Choroid plexus epithelial cell (primary cell): ENCODE data around the gene ZNF341.

ENCODE experiments used
- DNase-seq: peaks from one replicate; pipeline ENCODE4 v3.0.0-alpha.2; 2010; ENCODE audit warnings: low read depth
- H3K4me3 ChIP-seq: 2 replicates; pipeline ENCODE4 v1.5.1; 2011; ENCODE audit warnings: low read depth, mild to moderate bottlenecking, control low read depth, low read length, moderate library complexity
- TF ChIP-seq, protein P1 (sequence below): conservative IDR thresholded peaks from 2 replicates; pipeline ENCODE4 v1.5.1; 2011; ENCODE audit warnings: low read depth, mild to moderate bottlenecking, control low read depth, inconsistent platforms, low read length, moderate library complexity

Gene ZNF341

DNA sequence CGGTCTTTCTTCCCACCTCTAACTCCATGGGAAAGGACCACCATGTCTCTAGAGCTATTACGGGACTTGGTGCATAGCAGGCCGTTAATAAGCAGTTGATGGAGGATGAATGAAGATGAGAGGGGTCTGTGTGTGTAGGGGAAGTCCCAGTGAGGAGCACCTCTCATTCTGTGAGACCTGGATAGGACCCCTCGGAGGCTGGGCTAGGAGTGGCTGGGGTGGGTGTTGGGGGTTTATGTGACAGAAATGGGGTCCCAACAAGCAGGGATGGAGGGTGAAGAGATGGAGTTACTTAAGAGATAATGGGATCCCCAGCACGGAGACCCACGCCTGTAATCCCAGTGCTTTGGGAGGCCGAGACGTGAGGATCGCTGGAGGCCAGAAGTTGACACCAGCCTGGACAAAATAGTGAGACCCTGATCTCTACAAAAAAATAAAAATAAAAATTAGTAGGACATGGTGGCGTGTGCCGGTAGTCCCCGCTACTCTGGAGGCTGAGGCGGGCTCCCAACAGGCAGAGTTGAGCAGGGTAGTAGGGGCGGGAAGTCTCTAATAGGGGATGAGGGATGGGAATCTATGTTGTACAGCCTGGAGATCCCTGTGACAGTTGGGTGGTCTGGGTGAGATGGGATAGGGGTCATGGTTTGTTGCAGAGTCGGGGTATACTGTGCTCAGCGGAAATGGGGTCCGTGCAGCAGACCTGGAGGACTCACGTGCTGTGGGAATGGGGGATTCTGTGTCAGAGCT is 677 bp upstream of the ZNF341 start:
- TF ChIP-seq, protein P1, sequence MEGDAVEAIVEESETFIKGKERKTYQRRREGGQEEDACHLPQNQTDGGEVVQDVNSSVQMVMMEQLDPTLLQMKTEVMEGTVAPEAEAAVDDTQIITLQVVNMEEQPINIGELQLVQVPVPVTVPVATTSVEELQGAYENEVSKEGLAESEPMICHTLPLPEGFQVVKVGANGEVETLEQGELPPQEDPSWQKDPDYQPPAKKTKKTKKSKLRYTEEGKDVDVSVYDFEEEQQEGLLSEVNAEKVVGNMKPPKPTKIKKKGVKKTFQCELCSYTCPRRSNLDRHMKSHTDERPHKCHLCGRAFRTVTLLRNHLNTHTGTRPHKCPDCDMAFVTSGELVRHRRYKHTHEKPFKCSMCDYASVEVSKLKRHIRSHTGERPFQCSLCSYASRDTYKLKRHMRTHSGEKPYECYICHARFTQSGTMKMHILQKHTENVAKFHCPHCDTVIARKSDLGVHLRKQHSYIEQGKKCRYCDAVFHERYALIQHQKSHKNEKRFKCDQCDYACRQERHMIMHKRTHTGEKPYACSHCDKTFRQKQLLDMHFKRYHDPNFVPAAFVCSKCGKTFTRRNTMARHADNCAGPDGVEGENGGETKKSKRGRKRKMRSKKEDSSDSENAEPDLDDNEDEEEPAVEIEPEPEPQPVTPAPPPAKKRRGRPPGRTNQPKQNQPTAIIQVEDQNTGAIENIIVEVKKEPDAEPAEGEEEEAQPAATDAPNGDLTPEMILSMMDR: no peak
- peak overlapping the region; percentile 63 for H3K4me3 ChIP-seq
- DNase-seq: no peak

- H3K4me3 ChIP-seq: peak overlapping the region; percentile 51
- DNase-seq: peak; percentile 88
Measured at GRCh38 chr20:33732166-33732970, 572 bp downstream of the ZNF341 start.

GRCh38 chr20:33733654-33734576 is 2.1 kb downstream of the ZNF341 start:
- peak; percentile 91 for DNase-seq
- H3K4me3 ChIP-seq: no peak overlapping the region
- TF ChIP-seq, protein P1: no peak

More at GRCh38 chr20:33732166-33732970, 572 bp downstream of the ZNF341 start:
- TF ChIP-seq, protein P1: no peak

- H3K4me3 ChIP-seq: no peak overlapping the region
- no peak for DNase-seq
- TF ChIP-seq, protein P1: no peak
Measured at GRCh38 chr20:33736962-33737361, 5.2 kb downstream of the ZNF341 start.

GRCh38 chr20:33739493-33739892 is 7.7 kb downstream of the ZNF341 start:
- TF ChIP-seq, protein P1: no peak
- H3K4me3 ChIP-seq: no peak overlapping the region
- no peak for DNase-seq

DNA sequence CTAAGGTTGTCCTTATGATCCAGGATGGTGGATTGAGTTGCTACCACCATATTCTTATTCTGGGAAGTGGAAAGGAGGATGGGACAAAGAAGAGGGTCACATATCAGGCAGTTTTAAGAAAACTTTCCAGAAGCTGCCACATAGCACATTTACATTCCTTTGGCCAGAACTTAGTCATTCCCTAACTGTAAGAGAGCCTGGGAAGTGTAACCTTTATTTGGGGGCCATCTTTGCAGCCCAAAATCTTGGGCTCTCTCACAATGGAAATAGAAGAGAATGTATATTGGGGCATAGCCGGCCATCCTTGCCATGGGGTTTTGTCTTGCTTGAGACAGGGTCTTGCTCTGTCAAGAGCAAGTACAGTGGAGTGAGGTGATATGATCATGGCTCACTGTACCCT is 8.4 kb downstream of the ZNF341 start:
- no peak for DNase-seq

More for the DNA sequence above, 8.4 kb downstream of the ZNF341 start:
- TF ChIP-seq, protein P1: no peak
- H3K4me3 ChIP-seq: no peak overlapping the region
